Ectodermal cell (in vitro differentiated cells): ENCODE data around the gene S100A2.
"Not testable (repeated sequence)": the region's sequence is repeated elsewhere in the genome, so short reads cannot be mapped to it uniquely, and the experiment has no call there.

Experiments used
- H3K27ac ChIP-seq: 2 replicates; pipeline ENCODE4 v1.7.0; 2013; ENCODE audit warnings: mild to moderate bottlenecking, low read depth, low read length; ENCODE audit not compliant: insufficient read depth, poor library complexity, severe bottlenecking
- H3K27me3 ChIP-seq: 2 replicates; pipeline ENCODE4 v1.7.0; 2013; ENCODE audit warnings: mild to moderate bottlenecking, low read length; ENCODE audit not compliant: insufficient read depth, control insufficient read depth, poor library complexity, severe bottlenecking
- H3K36me3 ChIP-seq: one replicate; pipeline ENCODE4 v1.7.0; 2013; ENCODE audit warnings: low read length; ENCODE audit not compliant: control insufficient read depth, insufficient read depth
- H3K4me1 ChIP-seq: one replicate; pipeline ENCODE4 v1.7.0; 2013; ENCODE audit warnings: low read length; ENCODE audit not compliant: control insufficient read depth, insufficient read depth
- H3K4me3 ChIP-seq: 2 replicates; pipeline ENCODE4 v1.7.0; 2013; ENCODE audit warnings: low read depth, low read length, control low read depth; ENCODE audit not compliant: insufficient read depth
- H3K9me3 ChIP-seq: 2 replicates; pipeline ENCODE4 v1.7.0; 2013; ENCODE audit warnings: mild to moderate bottlenecking, low read length, moderate library complexity; ENCODE audit not compliant: control insufficient read depth
- WGBS, 2 experiments: methylation state at CpG; one replicate each; pipeline ENCODE4 v1.1.7; 2013; ENCODE audit warnings: missing lambda C conversion rate in 2 of 2; 5-methylcytosine and 5-hydroxymethylcytosine counted together

Gene S100A2

GRCh38 chr1:153520818-153521476, 44.7 kb downstream of the S100A2 start:
- WGBS, 2 experiments, result 84 to 86% methylated on average over 4 of the region's 4 CpGs
- Histone ChIP-seq H3K9me3 (no peaks in the 10 kb centered on the region), H3K27ac (no peak overlapping the region)

GRCh38 chr1:153520137-153520691, 45.4 kb downstream of the S100A2 start:
- H3K36me3 ChIP-seq, H3K9me3 ChIP-seq, H3K4me3 ChIP-seq, H3K4me1 ChIP-seq, H3K27me3 ChIP-seq, H3K27ac ChIP-seq: not testable (repeated sequence)
- 85 to 87% methylated on average over 4 of the region's 5 CpGs for WGBS, 2 experiments

More at GRCh38 chr1:153520818-153521476, 44.7 kb downstream of the S100A2 start:
- Histone ChIP-seq H3K36me3 (no peaks in the 10 kb centered on the region), H3K4me3 (no peak overlapping the region), H3K4me1 (no peaks in the 10 kb centered on the region), H3K27me3 (no peaks in the 10 kb centered on the region)

- Histone ChIP-seq H3K4me3 (no peak overlapping the region), H3K27me3 (no peaks in the 10 kb centered on the region), H3K4me1 (no peaks in the 10 kb centered on the region), H3K27ac (no peak overlapping the region), H3K9me3 (no peaks in the 10 kb centered on the region), H3K36me3 (no peaks in the 10 kb centered on the region)
- WGBS, 2 experiments, result 89 to 90% methylated on average over 3 of the region's 3 CpGs
These were observed 46.4 kb downstream of the S100A2 start for GRCh38 chr1:153519242-153519641.

- WGBS, 2 experiments, result 65 to 69% methylated on average over 8 of the region's 8 CpGs
- Histone ChIP-seq H3K27me3 (no peaks in the 10 kb centered on the region), H3K4me3 (no peak overlapping the region), H3K9me3 (no peaks in the 10 kb centered on the region), H3K27ac (no peak overlapping the region), H3K4me1 (no peaks in the 10 kb centered on the region), H3K36me3 (no peaks in the 10 kb centered on the region)
These were observed 49.9 kb downstream of the S100A2 start for GRCh38 chr1:153515504-153516394.

GRCh38 chr1:153513666-153514065, 52.0 kb downstream of the S100A2 start:
- Histone ChIP-seq H3K9me3 (no peaks in the 10 kb centered on the region), H3K4me3 (no peak overlapping the region), H3K27ac (no peak overlapping the region), H3K27me3 (no peaks in the 10 kb centered on the region), H3K36me3 (no peaks in the 10 kb centered on the region), H3K4me1 (no peaks in the 10 kb centered on the region)
- 90 to 91% methylated on average over 7 of the region's 7 CpGs for WGBS, 2 experiments

- H3K9me3 ChIP-seq, result no peaks in the 10 kb centered on the region
- H3K4me3 ChIP-seq, result no peak overlapping the region
- no peak overlapping the region for H3K27ac ChIP-seq
- H3K36me3 ChIP-seq, result no peaks in the 10 kb centered on the region
- H3K4me1 ChIP-seq, result no peaks in the 10 kb centered on the region
- WGBS, 2 experiments, result 85 to 94% methylated on average over 3 of the region's 3 CpGs
- H3K27me3 ChIP-seq, result no peaks in the 10 kb centered on the region
These were observed 52.6 kb downstream of the S100A2 start for GRCh38 chr1:153513023-153513422.
